COLO668 (cell line): ENCODE measurements around the gene PTPRCAP.
"Not testable (repeated sequence)": the region's sequence is repeated elsewhere in the genome, so short reads cannot be mapped to it uniquely, and the experiment has no call there.

Experiments
- DNase-seq: peaks from one replicate; lab custom pipeline; 2025; ENCODE audit not compliant: unreplicated experiment; lab: John Stamatoyannopoulos, UW

PTPRCAP gene

GRCh38 chr11:67410984-67411784, 26.3 kb downstream of the PTPRCAP start:
- DNase-seq = no peak

DNA sequence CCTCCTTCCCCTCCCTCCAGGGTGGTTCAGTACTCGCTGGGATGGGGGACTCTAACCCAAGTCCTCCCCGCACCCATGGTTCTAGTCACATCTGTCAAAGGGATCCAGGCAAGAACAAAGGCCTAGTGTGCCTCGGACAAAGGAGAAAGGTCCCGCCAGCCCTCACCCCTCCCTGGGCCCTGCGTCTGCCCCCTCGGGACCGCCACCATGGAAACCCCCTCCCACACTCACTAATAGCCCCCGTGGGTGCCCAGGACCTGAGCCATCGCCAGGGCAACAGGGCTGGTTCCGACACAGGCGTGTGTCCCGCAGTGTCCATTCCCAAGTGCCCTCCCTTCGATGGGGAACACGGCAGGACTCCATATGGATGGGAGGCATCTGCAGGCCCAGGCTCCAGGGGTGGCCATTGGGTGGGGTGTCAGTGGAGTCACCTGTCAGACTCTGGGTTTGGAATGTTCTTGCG, 27.1 kb downstream of the PTPRCAP start:
- DNase-seq = no peak

- peak; percentile 55 for DNase-seq
These were observed 27.6 kb downstream of the PTPRCAP start for GRCh38 chr11:67409781-67410368.

- DNase-seq = no peak
These were observed 28.2 kb downstream of the PTPRCAP start for GRCh38 chr11:67409261-67409666.

DNA sequence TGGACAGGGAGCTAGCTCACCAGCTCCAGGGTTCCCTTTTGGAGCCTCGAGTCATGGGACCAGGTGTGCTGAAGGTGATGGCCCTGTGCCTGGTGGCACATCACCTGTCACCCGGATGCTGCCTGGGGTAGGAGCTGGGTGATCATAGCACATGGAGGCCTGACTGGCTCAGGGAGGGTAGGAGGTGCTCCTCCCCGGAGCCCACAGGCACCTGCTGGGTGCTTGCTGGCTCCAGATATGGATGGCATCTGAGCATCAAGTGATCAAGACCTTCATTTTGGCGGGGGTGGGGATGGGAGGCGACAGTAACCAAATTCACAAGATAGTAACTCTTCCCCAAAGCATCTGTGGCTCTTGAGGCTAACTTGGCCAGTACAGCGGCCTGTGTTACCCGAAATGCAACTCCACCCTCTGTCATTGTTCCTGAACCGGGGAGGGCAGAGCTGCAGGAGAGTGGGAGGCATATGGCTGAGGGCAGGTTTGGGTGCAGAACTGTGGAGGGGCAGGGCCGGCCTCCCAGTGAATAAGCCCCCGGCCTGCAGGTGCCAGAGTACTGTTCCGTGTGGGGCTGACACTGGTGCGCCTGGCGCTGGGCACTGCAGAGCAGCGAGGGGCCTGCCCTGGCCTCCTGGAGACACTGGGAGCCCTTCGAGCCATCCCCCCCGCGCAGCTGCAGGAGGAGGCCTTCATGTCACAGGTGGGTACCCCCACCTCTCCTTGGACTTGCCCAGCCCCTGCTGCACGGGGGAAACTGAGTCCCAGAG, 28.9 kb downstream of the PTPRCAP start:
- no peak for DNase-seq

DNA sequence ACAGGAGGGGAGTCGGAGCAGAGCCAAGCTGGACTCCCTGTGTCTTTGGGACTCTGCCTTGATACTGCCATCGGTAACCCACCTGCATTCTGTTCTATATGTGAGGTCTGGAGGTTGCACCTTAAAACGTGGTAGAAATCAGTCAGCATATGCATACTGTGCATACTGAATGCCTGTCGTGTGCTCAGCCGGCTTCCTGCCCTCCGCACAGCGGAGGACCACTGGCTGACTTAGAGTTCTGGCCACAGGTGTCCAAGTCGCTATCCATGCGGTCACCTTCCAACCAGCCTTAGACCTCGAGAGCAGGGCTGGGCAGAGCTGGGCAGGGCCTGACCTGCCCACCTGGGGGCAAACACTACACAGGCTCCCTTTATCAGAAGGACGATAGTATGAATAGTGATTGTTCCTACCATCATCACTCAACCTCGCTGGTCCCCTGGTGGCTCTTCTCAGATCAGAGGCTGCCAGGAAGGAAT, 29.8 kb downstream of the PTPRCAP start:
- no peak for DNase-seq

- peak; percentile 40 for DNase-seq
These were observed 30.4 kb downstream of the PTPRCAP start for GRCh38 chr11:67406969-67407687.

DNA sequence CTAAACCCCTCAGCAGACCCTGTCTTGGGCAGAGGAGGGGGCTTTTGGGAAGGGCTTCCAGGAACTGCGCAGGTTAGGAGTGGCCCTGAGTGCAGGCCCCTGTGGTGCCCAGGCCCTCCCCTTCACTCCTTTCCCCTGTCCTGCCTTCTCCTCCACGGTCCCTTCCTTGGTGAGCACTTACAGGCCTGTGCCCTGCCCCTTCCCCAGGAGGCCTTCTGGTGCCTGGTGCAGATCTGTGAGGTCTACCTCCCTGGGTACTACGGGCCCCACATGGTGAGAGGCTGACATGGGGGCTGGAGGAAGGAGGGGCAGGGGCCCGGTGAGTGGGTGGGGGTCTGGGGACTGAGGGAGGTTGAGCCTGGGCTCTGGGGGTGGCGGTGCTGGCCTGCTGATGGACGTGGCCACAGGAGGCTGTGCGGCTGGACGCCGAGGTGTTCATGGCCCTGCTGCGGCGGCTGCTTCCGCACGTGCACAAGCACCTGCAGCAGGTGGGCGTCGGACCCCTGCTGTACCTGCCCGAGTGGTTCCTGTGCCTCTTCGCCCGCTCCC, 31.0 kb downstream of the PTPRCAP start:
- no peak for DNase-seq

DNA sequence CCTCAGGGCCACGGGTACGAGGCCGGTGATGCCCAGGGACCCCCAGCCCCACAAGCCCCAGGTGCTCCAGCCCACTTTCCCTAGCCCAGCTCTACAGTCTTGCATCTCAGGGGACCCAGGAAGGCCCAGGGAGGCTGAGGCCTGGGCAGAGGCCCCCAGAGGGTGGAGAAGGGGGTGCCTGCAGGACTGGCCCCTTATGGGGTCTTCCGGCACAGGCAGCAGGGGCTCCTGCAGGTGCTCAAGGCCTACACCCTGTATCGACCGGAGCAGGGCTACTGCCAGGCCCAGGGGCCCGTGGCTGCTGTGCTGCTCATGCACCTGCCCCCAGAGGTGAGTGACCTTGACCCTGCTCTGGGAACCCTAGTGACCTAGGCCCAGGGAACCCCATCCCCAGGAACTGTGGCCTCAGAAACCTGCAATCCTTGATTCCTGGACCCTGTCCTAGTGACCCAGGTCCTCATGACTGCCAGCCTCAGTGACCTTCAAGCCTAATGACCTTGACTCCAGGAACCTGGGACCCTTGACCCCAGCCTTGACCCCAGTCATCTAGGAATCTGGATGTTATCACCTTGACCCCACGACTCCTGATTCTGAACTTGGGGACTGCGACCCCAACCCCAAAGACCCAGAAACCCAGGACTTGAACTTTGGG, 31.7 kb downstream of the PTPRCAP start:
- DNase-seq = no peak

- no peak for DNase-seq
These were observed 32.3 kb downstream of the PTPRCAP start for GRCh38 chr11:67405196-67405567.

DNA sequence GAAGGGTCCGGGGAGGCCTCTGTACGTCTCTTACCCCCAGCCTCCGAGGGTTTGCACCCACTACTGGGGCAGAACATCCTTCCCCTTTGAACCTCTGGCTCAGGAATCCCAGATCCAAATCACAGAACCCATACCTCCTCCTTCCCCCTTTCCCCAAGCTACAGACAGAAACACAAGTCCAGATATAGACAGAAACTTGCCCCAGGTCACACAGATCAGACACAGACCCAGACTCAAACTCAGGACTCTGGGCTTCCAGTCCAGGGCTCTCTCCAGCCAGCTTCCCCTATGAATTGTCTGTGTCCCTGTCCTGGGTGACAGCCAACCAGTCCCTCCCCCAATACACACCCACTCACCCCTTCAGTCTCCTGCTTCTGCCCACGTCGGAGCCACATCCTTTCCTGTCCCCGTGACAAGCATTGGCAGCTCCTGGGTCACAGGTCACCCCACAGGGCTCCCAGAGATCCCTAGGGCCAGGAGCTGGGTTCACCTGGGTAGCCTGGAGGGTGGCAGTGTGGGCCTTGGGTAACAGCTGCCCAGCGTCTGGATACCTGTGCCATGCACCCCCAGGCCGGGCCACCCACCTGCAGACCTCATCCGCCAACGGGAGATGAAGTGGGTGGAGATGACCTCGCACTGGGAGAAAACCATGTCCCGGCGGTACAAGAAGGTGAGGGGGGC, 32.8 kb downstream of the PTPRCAP start:
- no peak for DNase-seq

DNA sequence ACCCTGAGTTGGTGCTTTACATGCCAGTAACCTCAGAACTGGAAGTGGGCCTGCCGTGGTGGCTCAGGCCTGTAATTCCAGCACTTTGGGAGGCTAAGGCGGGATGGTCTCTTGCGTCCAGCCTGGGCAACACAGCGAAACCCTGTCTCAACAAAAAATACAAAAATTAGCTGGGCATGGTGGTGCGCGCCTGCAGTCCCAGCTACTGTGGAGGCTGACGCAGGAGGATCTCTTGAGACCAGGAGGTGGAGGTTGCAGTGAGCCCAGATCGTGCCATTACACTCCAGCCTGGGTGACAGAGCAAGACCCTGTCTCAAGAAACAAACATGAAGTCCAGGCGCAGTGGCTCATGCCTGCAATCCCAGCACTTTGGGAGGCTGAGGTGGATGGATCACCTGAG, 34.4 kb downstream of the PTPRCAP start:
- DNase-seq = not testable (repeated sequence)

DNA sequence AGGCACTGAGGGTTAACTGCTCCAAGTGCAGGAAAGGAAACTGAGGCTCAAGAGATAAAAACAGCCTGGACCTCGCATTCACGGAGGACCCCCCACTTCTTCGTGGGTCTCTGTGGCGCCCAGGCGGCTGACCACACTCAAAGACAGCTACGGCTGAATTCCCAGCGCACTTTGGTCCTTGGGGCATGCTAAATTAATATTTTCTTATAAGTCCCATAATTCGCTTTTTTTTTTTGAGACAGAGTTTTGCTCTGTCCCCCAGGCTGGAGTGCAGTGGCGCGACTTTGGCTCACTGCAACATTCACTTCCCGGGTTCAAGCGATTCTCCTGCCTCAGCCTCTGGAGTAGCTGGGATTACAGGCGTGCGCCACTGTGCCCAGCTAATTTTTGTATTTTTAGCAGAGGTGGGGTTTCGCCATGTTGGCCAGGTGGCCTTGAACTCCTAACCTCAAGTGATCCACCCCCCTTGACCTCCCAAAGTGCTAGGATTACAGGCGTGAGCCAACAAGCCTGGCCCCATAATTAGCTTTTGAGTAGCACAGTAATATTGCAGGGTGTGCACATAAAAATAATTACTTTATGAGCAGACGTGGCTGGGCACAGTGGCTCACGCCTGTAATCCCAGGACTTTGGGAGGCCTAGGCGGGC, 35.2 kb downstream of the PTPRCAP start:
- not testable (repeated sequence) for DNase-seq

DNA sequence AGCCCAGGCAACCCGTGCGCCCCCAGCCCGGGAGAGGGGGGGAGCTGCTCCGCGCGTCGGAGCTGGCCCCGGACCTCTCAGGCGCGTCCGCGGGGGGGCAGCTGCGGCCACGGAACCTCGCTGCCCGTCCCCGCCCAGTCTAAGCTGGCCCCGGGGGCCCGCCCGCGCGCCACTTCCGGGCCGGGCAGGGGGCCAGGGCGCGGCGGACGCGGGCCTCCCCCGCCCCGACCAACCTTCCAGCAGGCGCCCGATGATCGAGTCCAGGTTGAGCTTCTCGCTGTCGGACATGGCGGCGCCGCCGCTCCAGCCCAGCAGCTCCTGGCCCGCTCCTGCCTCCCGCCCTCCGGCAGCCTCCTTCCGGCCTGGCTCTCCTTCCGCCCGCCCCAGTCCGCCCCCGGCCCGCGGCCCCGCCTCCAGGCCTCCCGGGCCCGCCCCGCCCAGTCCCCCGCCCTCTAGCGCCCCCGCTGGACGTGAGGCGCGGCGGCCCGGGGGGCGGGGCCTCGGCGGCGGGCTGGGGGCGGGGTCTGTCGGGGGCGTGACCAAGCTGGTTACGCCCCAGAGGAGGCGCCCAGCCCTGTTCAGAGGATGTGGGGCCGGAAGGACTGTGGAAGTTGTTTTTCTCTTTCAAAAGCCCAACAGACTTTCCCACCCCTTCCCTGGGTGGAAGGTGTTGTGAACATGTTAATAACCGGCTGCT, 35.8 kb downstream of the PTPRCAP start, which contains the start of gene PPP1CA:
Gene PPP1CA, minus strand, starts transcription at position 364 of the 697 bp plus-strand sequence. Its CDS starts 76 bp downstream, at position 288.
- DNase-seq = peak; percentile 93

DNA sequence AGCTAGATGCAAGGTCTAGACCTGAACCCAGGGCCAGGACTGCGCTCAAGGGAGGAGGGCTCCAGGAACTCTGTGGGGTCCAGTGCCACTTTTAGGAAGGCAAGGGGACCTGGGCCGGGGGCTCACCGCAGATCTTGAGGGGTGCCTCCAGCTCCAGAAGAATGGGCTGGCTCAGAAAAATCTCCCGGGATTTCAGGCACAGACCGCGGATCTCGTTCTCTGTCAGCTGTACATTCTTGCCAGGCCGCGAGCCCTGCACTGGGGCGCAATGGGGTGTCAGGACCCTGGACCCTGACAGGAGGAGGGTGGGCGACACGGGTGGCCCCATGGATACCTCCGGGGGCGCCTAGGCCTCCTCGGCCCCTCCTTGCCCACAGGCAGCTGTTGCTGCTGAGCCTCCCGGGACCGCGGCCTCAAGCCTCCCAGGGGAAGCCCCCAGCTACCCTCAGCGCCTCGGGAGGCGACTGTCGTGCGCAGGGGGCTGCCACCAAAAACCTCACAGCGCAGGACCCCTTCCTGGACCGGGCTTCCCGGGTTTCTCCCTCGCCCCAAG, 36.5 kb downstream of the PTPRCAP start:
- DNase-seq = no peak

DNA sequence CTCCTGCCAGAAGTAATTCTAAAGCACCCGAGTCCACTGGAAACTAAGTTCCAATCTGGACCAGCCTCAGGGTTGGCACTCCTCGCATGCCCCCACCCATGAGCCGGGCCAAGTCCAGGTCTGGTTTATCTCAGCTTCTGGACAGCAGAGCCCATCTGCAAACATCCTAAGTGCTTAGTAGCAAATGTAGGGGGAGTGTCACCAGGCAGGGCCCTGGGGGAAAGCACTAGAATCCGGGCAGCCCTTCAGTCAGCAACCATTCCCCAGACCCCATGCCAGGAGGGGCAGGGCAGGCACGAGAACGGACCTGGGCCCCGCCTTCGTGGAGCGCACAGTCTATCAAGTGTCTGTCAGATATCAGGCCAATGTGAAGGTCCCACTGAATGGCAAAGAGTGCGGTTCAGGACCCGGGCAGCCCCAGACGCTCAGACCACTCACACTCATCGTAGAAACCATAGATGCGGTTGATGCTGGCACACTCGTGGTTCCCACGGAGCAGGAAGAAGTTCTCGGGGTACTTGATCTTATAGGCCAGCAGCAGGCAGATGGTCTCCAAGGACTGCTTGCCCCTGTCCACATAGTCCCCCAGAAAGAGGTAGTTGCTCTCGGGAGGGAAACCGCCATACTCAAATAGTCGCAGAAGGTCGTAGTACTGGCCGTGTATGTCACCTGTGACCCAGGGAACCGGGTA, 37.1 kb downstream of the PTPRCAP start:
- no peak for DNase-seq
